B cell (primary cell): ENCODE measurements around the gene GPHN. TPM values are rescaled to one million over a fixed set of nuclear protein-coding genes. Genes with fewer than 3 reads are reported as not detected.

Experiments used
- ATAC-seq: fragments of 200-7000 bp; cut with Tn5 transposase; one replicate; pipeline ENCODE4 v1.10.0; 2021; ENCODE audit warnings: low read depth, mild to moderate bottlenecking, moderate number of reproducible peaks, moderate library complexity
- CTCF ChIA-PET: fragments of 350-600 bp; sonication (Branson Sonifier 250); formaldehyde crosslinking; loops from one replicate; lab custom pipeline; 2021; ENCODE audit warnings: antibody characterized with exemption, inconsistent platforms; lab: Charles Lee
- POLR2A ChIA-PET: fragments of 350-600 bp; sonication (Branson Sonifier 250); formaldehyde crosslinking; loops from one replicate; lab custom pipeline; 2021; ENCODE audit warnings: antibody characterized with exemption; lab: Charles Lee
- DNase-seq: peaks from one replicate; pipeline ENCODE4 v3.0.0; 2013
- H2AFZ ChIP-seq: 2 replicates; pipeline ENCODE4 v1.6.1; 2012; ENCODE audit warnings: mild to moderate bottlenecking, low read depth, low read length; ENCODE audit not compliant: insufficient read depth, poor library complexity, severe bottlenecking
- H3K27ac ChIP-seq, 2 donors: 1 replicate in 1 of 2; 2 replicates in 1 of 2; pipeline ENCODE4 v1.5.1; 2012 to 2013; ENCODE audit warnings: low read length in 2 of 2, mild to moderate bottlenecking in 2 of 2, moderate library complexity in 1 of 2
- H3K27me3 ChIP-seq, 4 experiments: fragments of 200-600 bp in 1 of 4; sonication (generic) in 1 of 4; replicated peaks in 1 of 4; 1 replicate in 2 of 4; 2 replicates in 2 of 4; pipeline versions ENCODE4 v1.6.1 to v1.7.0; 2013 to 2016; ENCODE audit warnings: low read length in 3 of 4, mild to moderate bottlenecking in 2 of 4, mixed read lengths in 1 of 4, moderate library complexity in 1 of 4; ENCODE audit not compliant: insufficient read depth in 4 of 4, control insufficient read depth in 3 of 4; ENCODE audit errors: control extremely low read depth in 1 of 4
- H3K36me3 ChIP-seq, 2 experiments: replicated peaks in 1 of 2; 1 replicate in 1 of 2; 2 replicates in 1 of 2; pipeline versions ENCODE4 v1.6.1 to v1.7.1; 2013; ENCODE audit warnings: low read length in 1 of 2; ENCODE audit not compliant: insufficient read depth in 2 of 2, control insufficient read depth in 1 of 2; ENCODE audit errors: control extremely low read depth in 1 of 2, extremely low read depth in 1 of 2
- H3K4me1 ChIP-seq, 2 donors: fragments of 200-600 bp in 1 of 2; sonication (generic) in 1 of 2; 1 replicate in 1 of 2; 2 replicates in 1 of 2; pipeline versions ENCODE4 v1.5.1 to v1.6.1; 2013 to 2017; ENCODE audit warnings: low read length in 2 of 2; ENCODE audit not compliant: control insufficient read depth in 2 of 2, insufficient read depth in 2 of 2
- H3K4me2 ChIP-seq: replicated peaks from 2 replicates; pipeline ENCODE3; 2012; ENCODE audit warnings: mild to moderate bottlenecking, low read depth, low read length; ENCODE audit not compliant: poor library complexity, severe bottlenecking
- H3K4me3 ChIP-seq, 5 experiments: fragments of 200-600 bp in 1 of 5; sonication (generic) in 1 of 5; 1 replicate in 3 of 5; 2 replicates in 2 of 5; pipeline versions ENCODE4 v1.5.1 to v1.7.0; 2011 to 2016; ENCODE audit warnings: low read length in 4 of 5, mild to moderate bottlenecking in 4 of 5, low read depth in 2 of 5, control low read depth in 1 of 5, moderate library complexity in 1 of 5; ENCODE audit not compliant: insufficient read depth in 1 of 5; ENCODE audit errors: control extremely low read depth in 1 of 5, extremely low read depth in 1 of 5
- H3K79me2 ChIP-seq: fragments of 200-600 bp; sonication (generic); one replicate; pipeline ENCODE4 v1.6.0; 2016; ENCODE audit warnings: low read length; ENCODE audit not compliant: control insufficient read depth, insufficient read depth
- H3K9ac ChIP-seq: fragments of 200-600 bp; sonication (generic); 2 replicates; pipeline ENCODE4 v1.6.1; 2017; ENCODE audit warnings: mild to moderate bottlenecking, low read length, moderate library complexity
- H3K9me3 ChIP-seq, 3 donors: one replicate each; pipeline versions ENCODE4 v1.6.1 to v1.7.1; 2013; ENCODE audit warnings: low read length in 2 of 3; ENCODE audit not compliant: control insufficient read depth in 2 of 3, insufficient read depth in 1 of 3; ENCODE audit errors: control extremely low read depth in 1 of 3
- H4K20me1 ChIP-seq: 2 replicates; pipeline ENCODE4 v1.6.0; 2012; ENCODE audit warnings: mild to moderate bottlenecking, low read length; ENCODE audit not compliant: insufficient read depth, control insufficient read depth, poor library complexity, severe bottlenecking
- H3K27ac Mint-ChIP-seq: one replicate; pipeline ENCODE4 v1.8.0; 2021; ENCODE audit warnings: mixed read lengths
- H3K27me3 Mint-ChIP-seq: one replicate; pipeline ENCODE4 v1.8.0; 2021; ENCODE audit warnings: mixed read lengths
- H3K4me1 Mint-ChIP-seq: one replicate; pipeline ENCODE4 v1.8.0; 2021; ENCODE audit warnings: mixed read lengths
- H3K4me3 Mint-ChIP-seq: one replicate; pipeline ENCODE4 v1.8.0; 2021; ENCODE audit warnings: mixed read lengths
- H3K9me3 Mint-ChIP-seq: one replicate; pipeline ENCODE4 v1.8.0; 2022; ENCODE audit warnings: mixed read lengths; ENCODE audit not compliant: insufficient read depth
- EZH2 ChIP-seq: IDR thresholded peaks from 2 replicates; pipeline ENCODE4 v1.6.1; 2012; ENCODE audit warnings: borderline replicate concordance, low read depth, mild to moderate bottlenecking, moderate library complexity, low read length; ENCODE audit not compliant: insufficient read depth, poor library complexity, severe bottlenecking
- WGBS: methylation state at CpG from one replicate; pipeline ENCODE4 v1.1.5; 2013; ENCODE audit warnings: missing lambda C conversion rate; ENCODE audit not compliant: insufficient coverage; 5-methylcytosine and 5-hydroxymethylcytosine counted together
- intact Hi-C: fragments of 100-400 bp; cut with micrococcal nuclease; formaldehyde crosslinking; loops from one replicate; pipeline ENCODE4 v1.10.0; 2022
- polyA plus RNA-seq: library from polyadenylated mRNA; depleted of rRNA; stranded (reverse); fragments of >200 nt; gene quantifications from 2 replicates; pipeline ENCODE4 v1.2.3, GENCODE V29; 2012
- total RNA-seq, 2 donors: library from RNA; stranded (reverse); fragments of 120-200 nt in 1 of 2; gene quantifications; 1 replicate in 1 of 2; 2 replicates in 1 of 2; pipeline versions ENCODE4 v1.2.3 to v1.2.4, GENCODE V29; 2013 to 2022
- TF ChIP-seq, protein P1 (sequence below): fragments of 200-600 bp; IDR thresholded peaks from one replicate; pipeline ENCODE4 v1.8.0; 2022; ENCODE audit warnings: antibody characterized with exemption, mild to moderate bottlenecking

Gene GPHN
- total and polyA plus RNA-seq, 2 donors (not counting 1 experiment from before 2014, with no cell fraction given), result 3.4 to 18.0 TPM

DNA sequence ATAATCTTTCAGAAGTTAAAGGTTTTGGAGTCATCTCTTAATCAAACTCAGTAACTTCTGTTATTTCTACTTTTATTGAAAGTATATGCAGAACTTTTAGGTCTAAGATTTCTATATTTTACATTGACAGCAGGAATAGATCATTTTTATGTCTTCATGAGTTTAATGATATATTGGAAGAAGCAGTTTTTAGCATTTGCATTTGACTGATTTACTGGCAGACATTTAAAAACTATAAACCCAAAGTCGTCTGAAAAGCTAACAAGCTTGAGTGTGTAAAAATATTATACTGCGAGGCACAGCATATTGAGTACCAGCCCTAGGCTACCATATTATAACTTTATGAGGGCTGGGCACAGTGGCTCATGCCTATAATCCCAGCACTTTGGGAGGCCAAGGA, 467.3 kb downstream of the GPHN start:
- H3K4me1 Mint-ChIP-seq, result no peaks in the 10 kb centered on the region
- H3K27ac Mint-ChIP-seq, result no peak overlapping the region
- no peaks in the 10 kb centered on the region for H3K9me3 Mint-ChIP-seq
- no peaks in the 10 kb centered on the region for H4K20me1 ChIP-seq
- H3K4me2 ChIP-seq, result no peak overlapping the region
- TF ChIP-seq EZH2, result no peak
- CTCF ChIA-PET, result no interaction called here
- H3K9ac ChIP-seq, result no peak overlapping the region
- DNase-seq, result no peak
- H3K79me2 ChIP-seq, result no peaks in the 10 kb centered on the region
- no peaks in the 10 kb centered on the region for H3K36me3 ChIP-seq
- no peaks in the 10 kb centered on the region for H3K4me1 ChIP-seq
- POLR2A ChIA-PET, result no interaction called here
- intact Hi-C loops, result no loop called here
- no peaks in the 10 kb centered on the region for H3K27me3 ChIP-seq
- H3K4me3 Mint-ChIP-seq, result no peak overlapping the region
- no peak overlapping the region for H3K4me3 ChIP-seq
- no CpG with 5 or more reads among the region's 2 CpGs for WGBS
- ATAC-seq, result no peak
- H3K9me3 ChIP-seq, result no peaks in the 10 kb centered on the region
- no peak overlapping the region for H2AFZ ChIP-seq
- H3K27ac ChIP-seq, result no peak overlapping the region
- H3K27me3 Mint-ChIP-seq, result no peaks in the 10 kb centered on the region

GRCh38 chr14:66979101-66979974, 471.4 kb downstream of the GPHN start:
- Histone ChIP-seq H3K27ac (no peak overlapping the region), H3K27me3 (no peaks in the 10 kb centered on the region), H3K36me3 (no peaks in the 10 kb centered on the region), H3K79me2 (no peaks in the 10 kb centered on the region), H3K4me3 (no peak overlapping the region), H3K9ac (no peak overlapping the region), H4K20me1 (no peaks in the 10 kb centered on the region), H3K9me3 (no peaks in the 10 kb centered on the region), H2AFZ (no peak overlapping the region), H3K4me2 (no peak overlapping the region), H3K4me1 (no peaks in the 10 kb centered on the region)
- H3K4me3 Mint-ChIP-seq, result no peak overlapping the region
- no peaks in the 10 kb centered on the region for H3K27me3 Mint-ChIP-seq
- H3K4me1 Mint-ChIP-seq, result no peaks in the 10 kb centered on the region
- DNase-seq (no peak), ATAC-seq (no peak)
- no peak overlapping the region for H3K27ac Mint-ChIP-seq
- ChIA-PET CTCF (no interaction called here), POLR2A (no interaction called here)
- WGBS, result 100% methylated on average over 1 of the region's 3 CpGs
- no peak for TF ChIP-seq EZH2
- TF ChIP-seq, protein P1, sequence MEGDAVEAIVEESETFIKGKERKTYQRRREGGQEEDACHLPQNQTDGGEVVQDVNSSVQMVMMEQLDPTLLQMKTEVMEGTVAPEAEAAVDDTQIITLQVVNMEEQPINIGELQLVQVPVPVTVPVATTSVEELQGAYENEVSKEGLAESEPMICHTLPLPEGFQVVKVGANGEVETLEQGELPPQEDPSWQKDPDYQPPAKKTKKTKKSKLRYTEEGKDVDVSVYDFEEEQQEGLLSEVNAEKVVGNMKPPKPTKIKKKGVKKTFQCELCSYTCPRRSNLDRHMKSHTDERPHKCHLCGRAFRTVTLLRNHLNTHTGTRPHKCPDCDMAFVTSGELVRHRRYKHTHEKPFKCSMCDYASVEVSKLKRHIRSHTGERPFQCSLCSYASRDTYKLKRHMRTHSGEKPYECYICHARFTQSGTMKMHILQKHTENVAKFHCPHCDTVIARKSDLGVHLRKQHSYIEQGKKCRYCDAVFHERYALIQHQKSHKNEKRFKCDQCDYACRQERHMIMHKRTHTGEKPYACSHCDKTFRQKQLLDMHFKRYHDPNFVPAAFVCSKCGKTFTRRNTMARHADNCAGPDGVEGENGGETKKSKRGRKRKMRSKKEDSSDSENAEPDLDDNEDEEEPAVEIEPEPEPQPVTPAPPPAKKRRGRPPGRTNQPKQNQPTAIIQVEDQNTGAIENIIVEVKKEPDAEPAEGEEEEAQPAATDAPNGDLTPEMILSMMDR, result no peak
- H3K9me3 Mint-ChIP-seq, result no peaks in the 10 kb centered on the region
- intact Hi-C loops, result no loop called here
